Loucy (cell line): ENCODE data around the gene HGS.

Experiments used
- CTCF ChIP-seq: fragments of 200-600 bp; sonication (generic); conservative IDR thresholded peaks from 2 replicates; pipeline ENCODE4 v1.5.1; 2014; ENCODE audit warnings: mild to moderate bottlenecking, antibody characterized with exemption, low read length
- EZH2phosphoT487 ChIP-seq: fragments of 200-600 bp; IDR thresholded peaks from 2 replicates; pipeline ENCODE4 v1.6.1; 2018; ENCODE audit warnings: antibody characterized with exemption, mild to moderate bottlenecking, moderate library complexity, borderline replicate concordance

DNA sequence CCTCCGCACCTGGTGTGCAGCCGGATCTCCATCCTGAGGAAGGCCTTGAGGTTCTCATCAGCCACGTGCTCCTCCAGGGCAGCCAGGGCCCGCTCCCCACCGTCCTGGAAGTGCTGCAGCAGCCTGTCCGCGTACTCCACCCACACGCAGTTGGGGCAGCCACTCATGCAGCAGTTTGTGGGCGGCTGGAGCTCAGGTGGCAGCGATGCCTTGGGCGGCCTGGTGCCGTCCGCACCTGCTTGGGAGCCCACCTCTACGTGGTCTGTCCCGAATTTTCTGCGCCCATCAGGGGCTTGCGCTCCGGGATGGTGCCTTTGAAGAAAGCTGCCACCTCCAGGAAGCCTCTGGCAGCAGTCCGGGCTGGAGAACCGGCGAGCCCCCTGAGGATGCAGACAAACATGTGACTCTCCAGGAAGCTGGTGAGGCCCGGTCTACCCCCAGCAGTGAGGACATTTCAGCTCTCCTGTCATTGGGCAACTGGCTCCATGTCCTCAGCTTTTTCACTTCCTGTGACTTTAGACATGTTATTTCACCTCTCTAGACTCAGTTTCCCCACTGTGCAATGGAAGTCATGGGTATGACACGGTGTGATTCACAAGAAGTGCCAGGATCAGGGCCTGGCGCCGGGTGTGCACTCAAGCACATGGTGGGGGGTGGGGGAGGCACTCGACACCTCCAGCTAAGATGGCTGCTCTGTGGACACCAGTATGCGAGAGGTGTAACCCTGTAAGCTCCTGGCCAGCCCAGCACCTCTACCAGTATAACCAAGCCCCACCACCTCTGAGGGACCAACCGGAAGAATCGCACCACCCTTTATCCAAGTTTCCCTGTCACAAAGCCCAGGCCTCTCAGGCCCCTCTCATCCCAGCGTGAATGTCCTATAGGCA, 18.4 kb upstream of the HGS start:
- TF ChIP-seq CTCF = no peak
- TF ChIP-seq EZH2phosphoT487 = no peak
